Measurements from ENCODE around the gene PI4KA. TPM values are rescaled to one million over a fixed set of nuclear protein-coding genes. Genes with fewer than 3 reads are reported as not detected.

Gene PI4KA
- total RNA-seq, 4 donors from 2014 or later: 85.0 to 127 (median 101) TPM

- WGBS, 2 donors: 89 to 96% methylated on average over 11 of the region's 11 CpGs
- H3K9me3 ChIP-seq: no peaks in the 10 kb centered on the region
- H3K27me3 ChIP-seq: no peaks in the 10 kb centered on the region
- intact Hi-C loops (cut with DNase I): no loop called here
- H3K4me1 ChIP-seq: peaks cover 3 to 15% of the 10 kb centered on the region in 2 donors
- no peak for DNase-seq
- H3K36me3 ChIP-seq: peaks cover 0 to 4% of the 10 kb centered on the region in 2 donors
- TF ChIP-seq, protein P1, sequence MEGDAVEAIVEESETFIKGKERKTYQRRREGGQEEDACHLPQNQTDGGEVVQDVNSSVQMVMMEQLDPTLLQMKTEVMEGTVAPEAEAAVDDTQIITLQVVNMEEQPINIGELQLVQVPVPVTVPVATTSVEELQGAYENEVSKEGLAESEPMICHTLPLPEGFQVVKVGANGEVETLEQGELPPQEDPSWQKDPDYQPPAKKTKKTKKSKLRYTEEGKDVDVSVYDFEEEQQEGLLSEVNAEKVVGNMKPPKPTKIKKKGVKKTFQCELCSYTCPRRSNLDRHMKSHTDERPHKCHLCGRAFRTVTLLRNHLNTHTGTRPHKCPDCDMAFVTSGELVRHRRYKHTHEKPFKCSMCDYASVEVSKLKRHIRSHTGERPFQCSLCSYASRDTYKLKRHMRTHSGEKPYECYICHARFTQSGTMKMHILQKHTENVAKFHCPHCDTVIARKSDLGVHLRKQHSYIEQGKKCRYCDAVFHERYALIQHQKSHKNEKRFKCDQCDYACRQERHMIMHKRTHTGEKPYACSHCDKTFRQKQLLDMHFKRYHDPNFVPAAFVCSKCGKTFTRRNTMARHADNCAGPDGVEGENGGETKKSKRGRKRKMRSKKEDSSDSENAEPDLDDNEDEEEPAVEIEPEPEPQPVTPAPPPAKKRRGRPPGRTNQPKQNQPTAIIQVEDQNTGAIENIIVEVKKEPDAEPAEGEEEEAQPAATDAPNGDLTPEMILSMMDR (IDR thresholded peaks at IDR 0.05): no peak
- TF ChIP-seq POLR2A (IDR thresholded peaks at IDR 0.05): no peak
- no peak overlapping the region for H3K27ac ChIP-seq
- H3K4me3 ChIP-seq (replicated peaks in 1 of 3): no peak overlapping the region
These were observed 77.2 kb downstream of the PI4KA start for GRCh38 chr22:20781272-20781990.

GRCh38 chr22:20779818-20780158 lies 78.8 kb downstream of the PI4KA start:
- Histone ChIP-seq H3K27ac (no peak overlapping the region), H3K27me3 (no peaks in the 10 kb centered on the region), H3K9me3 (no peaks in the 10 kb centered on the region), H3K4me1 (peaks cover 15 to 31% of the 10 kb centered on the region in 2 donors), H3K4me3 (replicated peaks in 1 of 3) (no peak overlapping the region), H3K36me3 (peaks cover 0 to 4% of the 10 kb centered on the region in 2 donors)
- intact Hi-C loops (cut with DNase I): no loop called here
- TF ChIP-seq POLR2A (IDR thresholded peaks at IDR 0.05): no peak
- TF ChIP-seq, protein P1 (IDR thresholded peaks at IDR 0.05): no peak
- DNase-seq: no peak
- 90 to 93% methylated on average over 5 of the region's 5 CpGs for WGBS, 2 donors

DNA sequence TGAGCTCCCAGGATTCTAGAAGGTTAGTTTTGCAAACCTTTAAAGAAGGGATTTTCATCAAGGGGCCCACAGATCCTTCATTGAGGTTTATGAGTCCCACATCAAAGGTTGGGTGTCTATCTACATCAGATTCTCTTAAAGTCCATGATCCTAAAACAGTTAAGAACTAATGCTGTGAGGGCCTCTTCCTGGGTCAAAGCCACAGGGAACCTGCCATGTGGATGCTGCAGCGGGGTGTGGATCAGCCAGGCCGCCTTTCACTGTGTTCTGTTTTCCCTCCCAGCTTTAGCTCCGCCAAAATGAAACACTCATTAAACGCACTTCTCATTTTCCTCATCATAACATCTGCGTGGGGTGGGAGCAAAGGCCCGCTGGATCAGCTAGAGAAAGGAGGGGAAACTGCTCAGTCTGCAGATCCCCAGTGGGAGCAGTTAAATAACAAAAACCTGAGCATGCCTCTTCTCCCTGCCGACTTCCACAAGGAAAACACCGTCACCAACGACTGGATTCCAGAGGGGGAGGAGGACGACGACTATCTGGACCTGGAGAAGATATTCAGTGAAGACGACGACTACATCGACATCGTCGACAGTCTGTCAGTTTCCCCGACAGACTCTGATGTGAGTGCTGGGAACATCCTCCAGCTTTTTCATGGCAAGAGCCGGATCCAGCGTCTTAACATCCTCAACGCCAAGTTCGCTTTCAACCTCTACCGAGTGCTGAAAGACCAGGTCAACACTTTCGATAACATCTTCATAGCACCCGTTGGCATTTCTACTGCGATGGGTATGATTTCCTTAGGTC lies 79.4 kb downstream of the PI4KA start:
- H3K4me1 ChIP-seq: peaks cover 19 to 37% of the 10 kb centered on the region in 2 donors
- intact Hi-C loops (cut with DNase I): no loop called here
- H3K27me3 ChIP-seq: no peaks in the 10 kb centered on the region
- TF ChIP-seq, protein P1 (IDR thresholded peaks at IDR 0.05): no peak
- H3K27ac ChIP-seq: no peak overlapping the region
- no peak overlapping the region for H3K4me3 ChIP-seq (replicated peaks in 1 of 3)
- no peaks in the 10 kb centered on the region for H3K9me3 ChIP-seq
- no peak for DNase-seq
- 85 to 88% methylated on average over 25 of the region's 25 CpGs for WGBS, 2 donors
- peaks cover 0 to 4% of the 10 kb centered on the region in 2 donors for H3K36me3 ChIP-seq

- Histone ChIP-seq H3K4me1 (peaks cover 28 to 46% of the 10 kb centered on the region in 2 donors), H3K4me3 (replicated peaks in 1 of 3) (no peak overlapping the region), H3K27ac (peak overlapping the region in 2 of 3 donors; percentile 28 to 39), H3K36me3 (peaks cover 0 to 4% of the 10 kb centered on the region in 2 donors), H3K27me3 (no peaks in the 10 kb centered on the region), H3K9me3 (no peaks in the 10 kb centered on the region)
- TF ChIP-seq, protein P1 (IDR thresholded peaks at IDR 0.05): no peak
- no peak for TF ChIP-seq POLR2A (IDR thresholded peaks at IDR 0.05)
- 83 to 85% methylated on average over 10 of the region's 10 CpGs for WGBS, 2 donors
- intact Hi-C loops (cut with DNase I): no loop called here
- DNase-seq: no peak
These were observed 81.0 kb downstream of the PI4KA start for GRCh38 chr22:20777420-20778177.
